Endothelial cell of umbilical vein (primary cell): ENCODE data around the gene CTNNA2. TPM values are rescaled to one million over a fixed set of nuclear protein-coding genes. Genes with fewer than 3 reads are reported as not detected.

Source experiments
- BruUV-seq: library from RNA; stranded (reverse); fragments of 400-500 nt; replicated peaks from 2 replicates; lab custom pipeline; 2021; lab: Mats Ljungman, UMichigan
- CTCF ChIA-PET: fragments of 300-600, 350-600 bp; sonication (Branson Sonifier 250); formaldehyde crosslinking; loops from one replicate; lab custom pipeline; 2021; ENCODE audit warnings: antibody characterized with exemption, inconsistent platforms; lab: Charles Lee
- POLR2A ChIA-PET: fragments of 300-600, 350-600 bp; sonication (Branson Sonifier 250); formaldehyde crosslinking; loops from one replicate; lab custom pipeline; 2021; ENCODE audit warnings: antibody characterized with exemption, inconsistent platforms; lab: Charles Lee
- DNase-seq: peaks from one replicate; pipeline ENCODE4 v3.0.0-alpha.2; 2011; ENCODE audit warnings: low read depth, low spot score
- FAIRE-seq: peaks from 2 replicates; lab custom pipeline; 2011; peaks lifted over from hg19 to GRCh38; lab: Jason Lieb, UNC
- H2AFZ ChIP-seq: 2 replicates; pipeline ENCODE4 v1.6.0; 2012; ENCODE audit warnings: low read depth, low read length, control low read depth, inconsistent platforms
- H3K27ac ChIP-seq: 2 replicates; pipeline ENCODE4 v1.5.1; 2011; ENCODE audit warnings: low read depth, mild to moderate bottlenecking, control low read depth, low read length, moderate library complexity; ENCODE audit not compliant: insufficient read depth
- H3K27me3 ChIP-seq, 2 experiments: 2 replicates each; pipeline versions ENCODE4 v1.6.0 to v1.6.1; 2011; ENCODE audit warnings: low read length in 2 of 2, mixed read lengths in 1 of 2; ENCODE audit not compliant: control insufficient read depth in 2 of 2, insufficient read depth in 2 of 2
- H3K36me3 ChIP-seq, 2 experiments: 2 replicates in 1 of 2; 3 replicates in 1 of 2; pipeline ENCODE4 v1.5.1; 2011; ENCODE audit warnings: low read length in 2 of 2, mild to moderate bottlenecking in 1 of 2, moderate library complexity in 1 of 2; ENCODE audit not compliant: control insufficient read depth in 2 of 2, insufficient read depth in 2 of 2; ENCODE audit errors: extremely low read depth in 1 of 2
- H3K4me1 ChIP-seq: 3 replicates; pipeline ENCODE4 v1.5.1; 2011; ENCODE audit warnings: mild to moderate bottlenecking, low read length; ENCODE audit not compliant: control insufficient read depth, insufficient read depth; ENCODE audit errors: extremely low read depth
- H3K4me2 ChIP-seq: 2 replicates; pipeline ENCODE4 v1.6.1; 2011; ENCODE audit warnings: low read length, control low read depth, mixed read lengths; ENCODE audit not compliant: insufficient read depth
- H3K4me3 ChIP-seq, 3 experiments: fragments of 200-600 bp in 1 of 3; sonication (generic), shearing (Covaris generic) in 1 of 3; replicated peaks in 1 of 3; 2 replicates each; pipeline ENCODE4 v1.5.1; 2011 to 2016; ENCODE audit warnings: control low read depth in 3 of 3, low read length in 3 of 3, mild to moderate bottlenecking in 2 of 3, inconsistent platforms in 1 of 3, low read depth in 1 of 3, moderate library complexity in 1 of 3; ENCODE audit not compliant: insufficient read depth in 1 of 3
- H3K79me2 ChIP-seq: 2 replicates; pipeline ENCODE4 v1.6.0; 2012; ENCODE audit warnings: low read length, inconsistent platforms; ENCODE audit not compliant: control insufficient read depth, insufficient read depth
- H3K9ac ChIP-seq: replicated peaks from 2 replicates; pipeline ENCODE3; 2011; ENCODE audit warnings: low read length, control low read depth; ENCODE audit not compliant: insufficient read depth; ENCODE audit errors: extremely low read depth
- H3K9me1 ChIP-seq: replicated peaks from 3 replicates; pipeline ENCODE4 v1.6.0; 2011; ENCODE audit warnings: mild to moderate bottlenecking, low read length; ENCODE audit not compliant: control insufficient read depth, insufficient read depth; ENCODE audit errors: extremely low read depth
- H3K9me3 ChIP-seq: replicated peaks from 2 replicates; pipeline ENCODE4 v1.5.1; 2012; ENCODE audit warnings: low read length, inconsistent platforms; ENCODE audit not compliant: control insufficient read depth, insufficient read depth
- H4K20me1 ChIP-seq: replicated peaks from 2 replicates; pipeline ENCODE3; 2011; ENCODE audit warnings: mild to moderate bottlenecking, low read length; ENCODE audit not compliant: control insufficient read depth, insufficient read depth; ENCODE audit errors: extremely low read depth
- EZH2 ChIP-seq: IDR thresholded peaks from 2 replicates; pipeline ENCODE4 v1.6.1; 2012; ENCODE audit warnings: borderline replicate concordance, low read depth, mild to moderate bottlenecking, moderate library complexity, low read length, inconsistent platforms; ENCODE audit not compliant: severe bottlenecking
- FOS ChIP-seq: IDR thresholded peaks from 2 replicates; pipeline ENCODE4 v1.6.1; 2011; ENCODE audit warnings: mild to moderate bottlenecking, low read length, moderate library complexity, borderline replicate concordance; ENCODE audit not compliant: insufficient read depth
- GATA2 ChIP-seq: IDR thresholded peaks from 2 replicates; pipeline ENCODE4 v1.7.0; 2011; ENCODE audit warnings: low read depth, mild to moderate bottlenecking, moderate library complexity, mixed read lengths, low read length; ENCODE audit not compliant: insufficient read length, insufficient read depth
- JUN ChIP-seq: IDR thresholded peaks from 2 replicates; pipeline ENCODE4 v1.6.1; 2011; ENCODE audit warnings: borderline replicate concordance, low read depth; ENCODE audit not compliant: insufficient read length, insufficient read depth
- MYC ChIP-seq: IDR thresholded peaks from one replicate; pipeline ENCODE4 v1.6.1; 2011; ENCODE audit warnings: mild to moderate bottlenecking, low read depth, low read length
- POLR2A ChIP-seq: IDR thresholded peaks from 2 replicates; pipeline ENCODE4 v1.6.1; 2012; ENCODE audit warnings: low read depth, mild to moderate bottlenecking, control low read depth, low read length
- POLR2AphosphoS5 ChIP-seq: IDR thresholded peaks from 2 replicates; pipeline ENCODE4 v1.6.1; 2012; ENCODE audit warnings: low read depth, mild to moderate bottlenecking, control low read depth, low read length, moderate library complexity; ENCODE audit not compliant: insufficient read depth
- dilution Hi-C: fragments of 300-500 bp; cut with MboI; formaldehyde crosslinking; loops from one replicate; pipeline ENCODE4 v1.15.0; 2019; ENCODE audit warnings: low sequenced_read_pairs; ENCODE audit not compliant: extremely low pct_ligation_motif_present
- intact Hi-C: fragments of 100-400 bp; cut with micrococcal nuclease; formaldehyde crosslinking; loops from one replicate; pipeline ENCODE4 v1.10.0; 2022
- polyA plus RNA-seq, 4 experiments: library from polyadenylated mRNA; depleted of rRNA in 3 of 4; stranded (reverse) in 3 of 4; unstranded in 1 of 4; fragments of >200 nt; gene quantifications; 2 replicates each; pipeline versions ENCODE4 v1.2.1 to v1.2.3, GENCODE V29; 2011 to 2012; ENCODE audit warnings: missing spikeins in 1 of 4
- total RNA-seq: library from RNA; stranded (reverse); gene quantifications from 2 replicates; pipeline ENCODE4 v1.2.3, GENCODE V29; 2021
- TF ChIP-seq, protein P1 (sequence below): IDR thresholded peaks from 2 replicates; pipeline ENCODE4 v1.6.1; 2011; ENCODE audit not compliant: insufficient read depth, insufficient read length
- TF ChIP-seq, protein P2 (sequence below), 2 donors: IDR thresholded peaks; 1 replicate in 1 of 2; 2 replicates in 1 of 2; pipeline ENCODE4 v1.5.1; 2011; ENCODE audit warnings: low read length in 2 of 2, mild to moderate bottlenecking in 2 of 2, moderate library complexity in 2 of 2, control low read depth in 1 of 2, inconsistent platforms in 1 of 2, low read depth in 1 of 2; ENCODE audit not compliant: insufficient read depth in 1 of 2; ENCODE audit errors: extremely low read depth in 1 of 2

The CTNNA2 gene
- total and polyA plus RNA-seq, 2 donors (not counting 3 experiments of a cell fraction or from before 2014, with no cell fraction given), result not detected

DNA sequence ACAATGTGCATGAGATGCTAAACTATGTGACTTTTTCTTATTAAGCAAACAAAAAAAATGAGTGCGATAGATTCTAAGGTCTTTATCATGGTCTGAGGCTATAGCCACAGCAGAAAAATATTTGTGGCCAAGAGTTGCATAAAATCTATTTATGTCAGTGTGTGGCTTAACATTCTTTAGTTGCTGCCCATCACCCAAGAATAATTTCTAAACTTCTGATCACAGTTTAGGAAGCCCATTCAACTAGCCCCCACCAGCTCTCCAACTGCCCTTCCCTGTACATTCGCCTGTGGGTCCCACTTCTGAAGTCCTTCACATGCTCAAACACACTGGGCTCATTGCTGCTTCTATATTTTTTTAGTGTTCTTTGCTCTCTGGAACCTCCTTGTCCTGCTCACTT, 107.1 kb downstream of the CTNNA2 start:
- BruUV-seq, result no TSS peak
- dilution Hi-C loops, result no loop called here
- H3K9ac ChIP-seq, result no peak overlapping the region
- H3K27ac ChIP-seq, result no peak overlapping the region
- H3K79me2 ChIP-seq, result no peaks in the 10 kb centered on the region
- H4K20me1 ChIP-seq, result no peaks in the 10 kb centered on the region
- no peaks in the 10 kb centered on the region for H3K36me3 ChIP-seq
- H2AFZ ChIP-seq, result no peak overlapping the region
- POLR2A ChIA-PET, result no interaction called here
- H3K9me3 ChIP-seq, result peaks cover 6% of the 10 kb centered on the region
- H3K4me1 ChIP-seq, result no peaks in the 10 kb centered on the region
- H3K4me3 ChIP-seq, result no peak overlapping the region
- no peak overlapping the region for H3K4me2 ChIP-seq
- no peaks in the 10 kb centered on the region for H3K9me1 ChIP-seq
- DNase-seq (no peak), FAIRE-seq (no peak)
- CTCF ChIA-PET, result no interaction called here
- no peak for TF ChIP-seq POLR2A
- TF ChIP-seq MYC, result no peak
- TF ChIP-seq, protein P1, sequence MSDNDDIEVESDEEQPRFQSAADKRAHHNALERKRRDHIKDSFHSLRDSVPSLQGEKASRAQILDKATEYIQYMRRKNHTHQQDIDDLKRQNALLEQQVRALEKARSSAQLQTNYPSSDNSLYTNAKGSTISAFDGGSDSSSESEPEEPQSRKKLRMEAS, result no peak
- no peak for TF ChIP-seq GATA2
- TF ChIP-seq POLR2AphosphoS5, result no peak
- TF ChIP-seq JUN, result no peak
- TF ChIP-seq FOS, result no peak
- no peak for TF ChIP-seq EZH2
- TF ChIP-seq, protein P2, sequence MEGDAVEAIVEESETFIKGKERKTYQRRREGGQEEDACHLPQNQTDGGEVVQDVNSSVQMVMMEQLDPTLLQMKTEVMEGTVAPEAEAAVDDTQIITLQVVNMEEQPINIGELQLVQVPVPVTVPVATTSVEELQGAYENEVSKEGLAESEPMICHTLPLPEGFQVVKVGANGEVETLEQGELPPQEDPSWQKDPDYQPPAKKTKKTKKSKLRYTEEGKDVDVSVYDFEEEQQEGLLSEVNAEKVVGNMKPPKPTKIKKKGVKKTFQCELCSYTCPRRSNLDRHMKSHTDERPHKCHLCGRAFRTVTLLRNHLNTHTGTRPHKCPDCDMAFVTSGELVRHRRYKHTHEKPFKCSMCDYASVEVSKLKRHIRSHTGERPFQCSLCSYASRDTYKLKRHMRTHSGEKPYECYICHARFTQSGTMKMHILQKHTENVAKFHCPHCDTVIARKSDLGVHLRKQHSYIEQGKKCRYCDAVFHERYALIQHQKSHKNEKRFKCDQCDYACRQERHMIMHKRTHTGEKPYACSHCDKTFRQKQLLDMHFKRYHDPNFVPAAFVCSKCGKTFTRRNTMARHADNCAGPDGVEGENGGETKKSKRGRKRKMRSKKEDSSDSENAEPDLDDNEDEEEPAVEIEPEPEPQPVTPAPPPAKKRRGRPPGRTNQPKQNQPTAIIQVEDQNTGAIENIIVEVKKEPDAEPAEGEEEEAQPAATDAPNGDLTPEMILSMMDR (IDR thresholded peaks at IDR 0.05; ENCODE audit: extremely low read depth in 1 of 2, insufficient read depth in 1 of 2, low read depth in 1 of 2, low read length in 2 of 2), result no peak
- intact Hi-C loops, result no loop called here
- H3K27me3 ChIP-seq, result no peaks in the 10 kb centered on the region
